HepG2 (cell line): ENCODE results near the gene LRP1B.

Experiments
- EP300 ChIP-seq, 3 experiments: sonication (generic) in 1 of 3; formaldehyde crosslinking in 1 of 3; IDR thresholded peaks; 2 replicates each; pipeline versions ENCODE4 v1.5.1 to v1.6.1; 2011 to 2020; ENCODE audit warnings: low read depth in 2 of 3, low read length in 2 of 3, borderline replicate concordance in 1 of 3, improper control_type of control experiment in 1 of 3, mild to moderate bottlenecking in 1 of 3, missing genetic modification reagents in 1 of 3, moderate library complexity in 1 of 3
- NFIC ChIP-seq: IDR thresholded peaks from 2 replicates; pipeline ENCODE4 v1.6.1; 2012; ENCODE audit warnings: mild to moderate bottlenecking, low read length, inconsistent platforms
- RFX1 ChIP-seq: fragments of 450-650 bp; IDR thresholded peaks from 2 replicates; pipeline ENCODE4 v1.6.1; 2017
- ZBTB25 ChIP-seq: IDR thresholded peaks from 2 replicates; pipeline ENCODE4 v1.6.1; 2018; ENCODE audit warnings: missing genetic modification reagents
- ZBTB7A ChIP-seq: sonication (generic); formaldehyde crosslinking; IDR thresholded peaks from 2 replicates; pipeline ENCODE4 v1.8.0; 2022; ENCODE audit warnings: mild to moderate bottlenecking, missing genetic modification reagents
- ZNF274 ChIP-seq: sonication (generic); formaldehyde crosslinking; IDR thresholded peaks from 2 replicates; pipeline ENCODE4 v1.5.1; 2020; ENCODE audit warnings: mild to moderate bottlenecking, missing genetic modification reagents
- ZNF331 ChIP-seq: sonication (generic); formaldehyde crosslinking; IDR thresholded peaks from 2 replicates; pipeline ENCODE4 v1.4.0; 2020; ENCODE audit warnings: missing genetic modification reagents
- TF ChIP-seq, protein P1 (sequence below): sonication (generic); formaldehyde crosslinking; conservative IDR thresholded peaks from 2 replicates; pipeline ENCODE4 v1.8.0; 2022; ENCODE audit warnings: missing genetic modification reagents
- TF ChIP-seq, protein P2 (sequence below): sonication (generic); formaldehyde crosslinking; IDR thresholded peaks from 2 replicates; pipeline ENCODE4 v1.4.0; 2020; ENCODE audit warnings: mild to moderate bottlenecking, low read depth, missing genetic modification reagents
- TF ChIP-seq, protein P3 (sequence below): sonication (generic); formaldehyde crosslinking; IDR thresholded peaks from 2 replicates; pipeline ENCODE4 v1.4.0; 2020; ENCODE audit warnings: missing genetic modification reagents, borderline replicate concordance

GRCh38 chr2:140577453-140577852 is 1553.4 kb downstream of the LRP1B start:
- TF ChIP-seq RFX1 (no peak), ZBTB7A (CRISPR knock-in tag) (no peak), ZNF331 (no peak), ZBTB25 (CRISPR knock-in tag) (no peak), EP300 (IDR thresholded peaks at IDR 0.05; ENCODE audit: low read depth in 2 of 2, low read length in 2 of 2) (no peak), EP300 (CRISPR knock-in tag; IDR thresholded peaks at IDR 0.05; ENCODE audit: borderline replicate concordance) (no peak), ZNF274 (CRISPR knock-in tag) (no peak), NFIC (no peak)
- TF ChIP-seq, protein P1, sequence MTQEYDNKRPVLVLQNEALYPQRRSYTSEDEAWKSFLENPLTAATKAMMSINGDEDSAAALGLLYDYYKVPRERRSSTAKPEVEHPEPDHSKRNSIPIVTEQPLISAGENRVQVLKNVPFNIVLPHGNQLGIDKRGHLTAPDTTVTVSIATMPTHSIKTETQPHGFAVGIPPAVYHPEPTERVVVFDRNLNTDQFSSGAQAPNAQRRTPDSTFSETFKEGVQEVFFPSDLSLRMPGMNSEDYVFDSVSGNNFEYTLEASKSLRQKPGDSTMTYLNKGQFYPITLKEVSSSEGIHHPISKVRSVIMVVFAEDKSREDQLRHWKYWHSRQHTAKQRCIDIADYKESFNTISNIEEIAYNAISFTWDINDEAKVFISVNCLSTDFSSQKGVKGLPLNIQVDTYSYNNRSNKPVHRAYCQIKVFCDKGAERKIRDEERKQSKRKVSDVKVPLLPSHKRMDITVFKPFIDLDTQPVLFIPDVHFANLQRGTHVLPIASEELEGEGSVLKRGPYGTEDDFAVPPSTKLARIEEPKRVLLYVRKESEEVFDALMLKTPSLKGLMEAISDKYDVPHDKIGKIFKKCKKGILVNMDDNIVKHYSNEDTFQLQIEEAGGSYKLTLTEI (CRISPR knock-in tag), result no peak
- TF ChIP-seq, protein P2, sequence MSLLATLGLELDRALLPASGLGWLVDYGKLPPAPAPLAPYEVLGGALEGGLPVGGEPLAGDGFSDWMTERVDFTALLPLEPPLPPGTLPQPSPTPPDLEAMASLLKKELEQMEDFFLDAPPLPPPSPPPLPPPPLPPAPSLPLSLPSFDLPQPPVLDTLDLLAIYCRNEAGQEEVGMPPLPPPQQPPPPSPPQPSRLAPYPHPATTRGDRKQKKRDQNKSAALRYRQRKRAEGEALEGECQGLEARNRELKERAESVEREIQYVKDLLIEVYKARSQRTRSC (CRISPR knock-in tag), result no peak
- TF ChIP-seq, protein P3, sequence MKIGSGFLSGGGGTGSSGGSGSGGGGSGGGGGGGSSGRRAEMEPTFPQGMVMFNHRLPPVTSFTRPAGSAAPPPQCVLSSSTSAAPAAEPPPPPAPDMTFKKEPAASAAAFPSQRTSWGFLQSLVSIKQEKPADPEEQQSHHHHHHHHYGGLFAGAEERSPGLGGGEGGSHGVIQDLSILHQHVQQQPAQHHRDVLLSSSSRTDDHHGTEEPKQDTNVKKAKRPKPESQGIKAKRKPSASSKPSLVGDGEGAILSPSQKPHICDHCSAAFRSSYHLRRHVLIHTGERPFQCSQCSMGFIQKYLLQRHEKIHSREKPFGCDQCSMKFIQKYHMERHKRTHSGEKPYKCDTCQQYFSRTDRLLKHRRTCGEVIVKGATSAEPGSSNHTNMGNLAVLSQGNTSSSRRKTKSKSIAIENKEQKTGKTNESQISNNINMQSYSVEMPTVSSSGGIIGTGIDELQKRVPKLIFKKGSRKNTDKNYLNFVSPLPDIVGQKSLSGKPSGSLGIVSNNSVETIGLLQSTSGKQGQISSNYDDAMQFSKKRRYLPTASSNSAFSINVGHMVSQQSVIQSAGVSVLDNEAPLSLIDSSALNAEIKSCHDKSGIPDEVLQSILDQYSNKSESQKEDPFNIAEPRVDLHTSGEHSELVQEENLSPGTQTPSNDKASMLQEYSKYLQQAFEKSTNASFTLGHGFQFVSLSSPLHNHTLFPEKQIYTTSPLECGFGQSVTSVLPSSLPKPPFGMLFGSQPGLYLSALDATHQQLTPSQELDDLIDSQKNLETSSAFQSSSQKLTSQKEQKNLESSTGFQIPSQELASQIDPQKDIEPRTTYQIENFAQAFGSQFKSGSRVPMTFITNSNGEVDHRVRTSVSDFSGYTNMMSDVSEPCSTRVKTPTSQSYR, result no peak
